ENCODE data around the gene TEX26. TPM values are rescaled to one million over a fixed set of nuclear protein-coding genes. Genes with fewer than 3 reads are reported as not detected.

The TEX26 gene
- total RNA-seq, 1 donor from 2014 or later: not detected

DNA sequence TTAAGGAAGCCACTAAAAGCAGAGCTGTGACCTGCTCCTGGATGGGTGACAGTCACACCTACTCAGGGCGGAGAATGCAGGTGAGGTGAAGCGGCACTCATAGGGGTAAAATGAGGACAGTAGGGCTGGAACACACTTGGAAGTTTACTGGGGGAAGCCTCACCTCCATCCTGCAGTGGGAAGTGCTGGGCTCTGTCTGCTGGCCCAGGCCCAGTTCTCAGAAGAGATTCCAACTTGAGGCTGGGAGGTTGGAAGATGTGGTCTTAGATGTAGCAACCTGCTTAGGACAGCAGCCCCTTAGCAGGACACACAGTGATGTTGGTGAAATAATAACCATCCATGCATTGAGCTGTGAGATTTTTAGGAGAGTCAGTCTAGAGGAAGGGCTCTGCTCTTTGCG lies 21.8 kb upstream of the TEX26 start:
- peak overlapping the region; percentile 19 for H3K27ac Mint-ChIP-seq (ENCODE audit: unreplicated experiment)
- no peak overlapping the region for H3K4me3 Mint-ChIP-seq
- peaks cover 32% of the 10 kb centered on the region for H3K27me3 Mint-ChIP-seq (ENCODE audit: low read depth)
- peaks cover 14% of the 10 kb centered on the region for H3K4me1 Mint-ChIP-seq
- no peaks in the 10 kb centered on the region for H3K36me3 Mint-ChIP-seq (ENCODE audit: low read depth)
- TF ChIP-seq, protein P1, sequence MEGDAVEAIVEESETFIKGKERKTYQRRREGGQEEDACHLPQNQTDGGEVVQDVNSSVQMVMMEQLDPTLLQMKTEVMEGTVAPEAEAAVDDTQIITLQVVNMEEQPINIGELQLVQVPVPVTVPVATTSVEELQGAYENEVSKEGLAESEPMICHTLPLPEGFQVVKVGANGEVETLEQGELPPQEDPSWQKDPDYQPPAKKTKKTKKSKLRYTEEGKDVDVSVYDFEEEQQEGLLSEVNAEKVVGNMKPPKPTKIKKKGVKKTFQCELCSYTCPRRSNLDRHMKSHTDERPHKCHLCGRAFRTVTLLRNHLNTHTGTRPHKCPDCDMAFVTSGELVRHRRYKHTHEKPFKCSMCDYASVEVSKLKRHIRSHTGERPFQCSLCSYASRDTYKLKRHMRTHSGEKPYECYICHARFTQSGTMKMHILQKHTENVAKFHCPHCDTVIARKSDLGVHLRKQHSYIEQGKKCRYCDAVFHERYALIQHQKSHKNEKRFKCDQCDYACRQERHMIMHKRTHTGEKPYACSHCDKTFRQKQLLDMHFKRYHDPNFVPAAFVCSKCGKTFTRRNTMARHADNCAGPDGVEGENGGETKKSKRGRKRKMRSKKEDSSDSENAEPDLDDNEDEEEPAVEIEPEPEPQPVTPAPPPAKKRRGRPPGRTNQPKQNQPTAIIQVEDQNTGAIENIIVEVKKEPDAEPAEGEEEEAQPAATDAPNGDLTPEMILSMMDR (conservative IDR thresholded peaks at IDR 0.05): no peak
- no peak for DNase-seq (ENCODE audit: low read depth, low spot score)
- H3K9me3 Mint-ChIP-seq: no peaks in the 10 kb centered on the region

DNA sequence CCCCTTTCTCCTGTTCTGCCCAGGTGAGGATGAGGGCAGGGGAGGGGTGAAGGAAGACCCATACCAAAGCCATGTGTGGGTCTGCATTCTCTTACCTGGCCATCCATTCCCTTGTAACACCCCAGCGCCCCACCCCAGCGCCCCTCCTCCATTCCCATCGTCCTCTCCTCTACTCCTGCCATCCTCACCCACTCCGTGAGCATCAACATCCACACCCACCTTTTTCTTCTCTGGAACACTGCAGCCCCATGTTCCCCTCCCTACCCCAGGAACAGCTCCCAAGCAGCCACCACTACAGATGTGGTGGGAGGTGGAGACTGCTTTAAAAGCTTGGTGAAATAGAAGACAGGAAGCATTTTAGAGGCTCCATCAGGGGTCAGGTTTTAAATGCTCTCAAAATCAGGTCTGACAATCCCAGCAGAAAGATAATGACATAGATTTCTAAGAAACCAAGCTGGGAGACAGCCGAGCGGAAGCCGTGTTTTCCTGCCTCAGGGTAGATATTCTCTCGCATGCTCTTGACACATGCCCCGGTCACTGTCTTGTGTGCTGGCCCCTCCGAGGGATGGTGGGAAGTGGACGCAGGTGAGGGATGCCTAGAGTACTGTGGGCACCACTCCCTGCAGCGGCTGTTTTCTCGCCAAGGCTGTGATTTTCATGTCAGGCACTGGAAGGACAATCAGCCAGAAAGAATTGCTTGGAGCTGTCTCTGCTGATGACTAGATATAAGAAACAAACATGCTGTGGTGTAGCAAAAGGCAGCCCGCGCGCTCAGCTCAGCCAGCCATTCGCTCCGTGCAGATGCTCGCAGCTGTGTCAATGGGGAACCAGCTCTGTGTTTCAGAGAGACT lies 16.5 kb upstream of the TEX26 start:
- Mint-ChIP-seq H3K27me3 (ENCODE audit: low read depth) (peaks cover 2% of the 10 kb centered on the region), H3K27ac (ENCODE audit: unreplicated experiment) (no peak overlapping the region), H3K4me3 (no peak overlapping the region), H3K9me3 (no peaks in the 10 kb centered on the region), H3K36me3 (ENCODE audit: low read depth) (no peaks in the 10 kb centered on the region), H3K4me1 (peaks cover 5% of the 10 kb centered on the region)
- TF ChIP-seq, protein P1 (conservative IDR thresholded peaks at IDR 0.05): no peak
- DNase-seq (ENCODE audit: low read depth, low spot score): no peak

DNA sequence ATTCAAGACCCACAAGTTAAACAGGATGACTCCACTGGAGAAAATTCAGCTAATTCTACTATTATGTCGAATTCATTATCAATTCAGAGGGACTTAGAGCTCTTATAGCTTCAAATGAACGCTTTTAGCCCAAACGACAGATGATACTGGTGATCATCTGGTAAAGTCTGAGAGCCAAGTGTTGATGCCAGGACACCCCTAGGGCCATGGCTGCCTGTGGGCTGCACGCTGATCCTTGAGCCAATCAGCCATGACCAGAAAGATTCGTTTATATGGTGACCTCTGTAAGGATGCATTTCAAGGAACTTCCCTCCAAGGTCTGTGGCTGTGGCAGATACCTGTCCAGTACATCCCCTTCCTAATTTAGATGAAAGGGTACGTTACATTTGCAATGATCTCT lies 15.5 kb upstream of the TEX26 start:
- DNase-seq (ENCODE audit: low read depth, low spot score): no peak
- H3K4me1 Mint-ChIP-seq: peaks cover 5% of the 10 kb centered on the region
- no peaks in the 10 kb centered on the region for H3K9me3 Mint-ChIP-seq
- TF ChIP-seq, protein P1 (conservative IDR thresholded peaks at IDR 0.05): no peak
- H3K36me3 Mint-ChIP-seq (ENCODE audit: low read depth): no peaks in the 10 kb centered on the region
- H3K27me3 Mint-ChIP-seq (ENCODE audit: low read depth): no peaks in the 10 kb centered on the region
- H3K4me3 Mint-ChIP-seq: no peak overlapping the region
- H3K27ac Mint-ChIP-seq (ENCODE audit: unreplicated experiment): no peak overlapping the region

DNA sequence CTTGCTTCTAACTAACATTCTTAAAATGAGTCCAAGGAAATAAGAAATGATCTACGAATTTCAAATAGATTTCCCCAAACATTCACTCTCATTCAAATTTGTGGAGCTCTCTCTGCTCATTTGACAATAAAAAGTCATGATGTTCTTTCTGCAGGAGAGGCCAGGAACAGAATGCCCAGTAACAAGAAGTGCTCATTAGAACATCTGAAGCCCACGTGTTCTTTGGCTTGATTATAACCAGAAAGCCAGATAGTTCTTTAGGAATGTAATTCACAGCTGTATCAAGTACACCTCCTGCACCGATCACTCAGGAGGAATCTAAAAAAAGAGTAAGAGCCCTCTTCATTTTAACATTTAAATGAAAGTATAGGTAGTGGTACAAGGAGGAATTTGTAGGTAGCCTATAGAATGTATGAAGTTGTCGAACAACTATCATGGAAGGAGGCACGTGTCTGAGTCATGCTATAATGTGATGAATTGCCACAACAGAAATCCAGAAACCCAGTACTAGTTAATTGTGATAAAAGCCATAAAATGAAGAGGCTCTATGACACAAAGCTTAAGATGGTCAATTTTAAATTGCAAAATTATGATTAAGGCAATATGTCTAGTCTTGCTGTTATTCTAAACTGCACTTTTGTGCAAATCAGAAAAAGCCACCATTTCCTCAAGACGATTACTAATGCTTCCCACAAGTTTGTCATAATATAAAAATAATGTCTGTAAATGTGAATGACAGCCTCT lies 13.6 kb upstream of the TEX26 start:
- TF ChIP-seq, protein P1 (conservative IDR thresholded peaks at IDR 0.05): no peak
- Mint-ChIP-seq H3K27me3 (ENCODE audit: low read depth) (no peaks in the 10 kb centered on the region), H3K9me3 (no peaks in the 10 kb centered on the region), H3K27ac (ENCODE audit: unreplicated experiment) (no peak overlapping the region), H3K4me3 (no peak overlapping the region), H3K36me3 (ENCODE audit: low read depth) (no peaks in the 10 kb centered on the region), H3K4me1 (peaks cover 5% of the 10 kb centered on the region)
- DNase-seq (ENCODE audit: low read depth, low spot score): no peak

DNA sequence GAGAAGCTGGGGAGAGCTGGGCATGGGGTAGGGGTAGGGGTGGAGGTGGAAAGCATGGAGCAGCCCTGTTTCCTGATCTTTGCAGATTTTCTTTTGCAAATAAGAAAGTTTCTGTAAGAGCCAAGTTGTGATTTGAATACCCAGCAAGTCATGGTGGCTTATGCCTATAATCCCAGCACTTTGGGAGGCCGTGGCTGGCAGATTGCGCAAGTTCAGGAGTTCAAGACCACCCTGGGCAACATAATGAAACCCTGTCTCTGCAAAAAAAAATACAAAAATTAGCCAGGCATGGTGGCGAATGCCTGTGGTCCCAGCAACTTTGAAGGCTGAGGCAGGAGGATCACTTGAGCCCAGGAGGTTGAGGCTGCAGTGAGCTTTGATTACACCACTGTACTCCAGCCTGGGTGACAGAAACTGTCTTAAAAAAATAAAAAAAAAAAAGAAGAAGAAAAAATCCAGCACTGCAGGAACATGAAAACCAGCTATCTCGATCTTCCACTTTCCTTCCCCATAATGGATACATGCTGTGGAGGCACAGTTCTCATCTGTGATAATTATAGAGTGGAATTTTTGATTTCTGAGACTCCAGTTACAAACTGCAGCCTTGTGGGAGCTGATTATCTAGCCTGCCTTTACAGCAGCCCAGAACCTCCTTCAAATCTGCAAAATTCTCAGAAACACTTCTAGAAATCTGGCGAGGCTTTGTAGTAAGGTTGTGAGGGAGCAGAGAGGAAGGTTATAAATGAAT lies 12.1 kb upstream of the TEX26 start:
- Mint-ChIP-seq H3K27me3 (ENCODE audit: low read depth) (no peaks in the 10 kb centered on the region), H3K4me3 (no peak overlapping the region), H3K9me3 (no peaks in the 10 kb centered on the region)

More for the DNA sequence above, 12.1 kb upstream of the TEX26 start:
- H3K36me3 Mint-ChIP-seq (ENCODE audit: low read depth): no peaks in the 10 kb centered on the region
- peaks cover 5% of the 10 kb centered on the region for H3K4me1 Mint-ChIP-seq
- no peak overlapping the region for H3K27ac Mint-ChIP-seq (ENCODE audit: unreplicated experiment)
- TF ChIP-seq, protein P1 (conservative IDR thresholded peaks at IDR 0.05): no peak
- DNase-seq (ENCODE audit: low read depth, low spot score): no peak

All from neural crest cell (in vitro differentiated cells).